A673 (cell line): ENCODE measurements around the gene DNASE1L3.

Experiments
- CTCF ChIP-seq: fragments of 300-800, 200-600 bp; sonication (generic); conservative IDR thresholded peaks from 2 replicates; pipeline ENCODE4 v1.5.1; 2017; ENCODE audit warnings: low read depth, mild to moderate bottlenecking, antibody characterized with exemption, low read length, moderate library complexity, mixed read lengths
- EZH2 ChIP-seq: fragments of 200-600 bp; sonication (generic); IDR thresholded peaks from 2 replicates; pipeline ENCODE4 v1.6.1; 2017; ENCODE audit warnings: borderline replicate concordance, low read depth, mild to moderate bottlenecking, mixed read lengths, antibody characterized with exemption, low read length; ENCODE audit not compliant: poor library complexity, severe bottlenecking

GRCh38 chr3:58222161-58222724 is 11.5 kb upstream of the DNASE1L3 start:
- TF ChIP-seq CTCF: no peak
- TF ChIP-seq EZH2: no peak
